Pancreas (tissue), 10 donors: ENCODE data around the gene CBARP. TPM values are rescaled to one million over a fixed set of nuclear protein-coding genes. Genes with fewer than 3 reads are reported as not detected.

ENCODE experiments used
- ATAC-seq, 4 donors: fragments of 200-7000 bp; cut with Tn5 transposase; one replicate each; pipeline versions ENCODE4 v1.8.0 to v1.9.1; 2020; ENCODE audit warnings: mild to moderate bottlenecking in 4 of 4, moderate library complexity in 4 of 4
- DNase-seq, 6 donors: peaks; one replicate each; pipeline ENCODE4 v3.0.0-alpha.2; 2020
- FAIRE-seq: peaks from 2 replicates; lab custom pipeline; 2012; peaks lifted over from hg19 to GRCh38; lab: Jason Lieb, UNC
- H3K27ac ChIP-seq, 4 donors: fragments of 200-600 bp; sonication (generic); 1 replicate in 3 of 4; 2 replicates in 1 of 4; pipeline versions ENCODE4 v1.5.0 to v1.8.0; 2020
- H3K27me3 ChIP-seq, 4 donors: fragments of 200-600 bp; one replicate each; pipeline ENCODE4 v1.8.0; 2021
- H3K36me3 ChIP-seq, 3 donors: fragments of 200-600 bp; sonication (generic) in 1 of 3; one replicate each; pipeline versions ENCODE4 v1.5.0 to v1.8.0; 2020 to 2021
- H3K4me1 ChIP-seq, 3 donors: fragments of 200-600 bp; one replicate each; pipeline ENCODE4 v1.8.0; 2021
- H3K4me3 ChIP-seq, 4 donors: fragments of 200-600 bp; sonication (generic) in 2 of 4; one replicate each; pipeline versions ENCODE4 v1.5.0 to v1.8.0; 2020 to 2021
- H3K9me3 ChIP-seq, 4 donors: fragments of 200-600 bp; one replicate each; pipeline ENCODE4 v1.8.0; 2021
- WGBS, 2 donors: extraction: QIAGEN DNeasy Blood & Tissue Kit; methylation state at CpG; one replicate each; pipeline ENCODE4 v1.1.7; 2013; 5-methylcytosine and 5-hydroxymethylcytosine counted together
- intact Hi-C, 3 donors: fragments of 100-400 bp; cut with DNase I; formaldehyde crosslinking; loops; one replicate each; pipeline versions ENCODE4 v1.11.1 to v1.14.2; 2022
- polyA plus RNA-seq, 2 donors: library from polyadenylated mRNA; stranded (reverse); fragments of 200-250 nt; gene quantifications; one replicate each; pipeline ENCODE4 v1.2.3, GENCODE V29; 2013
- total RNA-seq, 6 donors: library from RNA; stranded (reverse); fragmentation: NEBNext Ultra II Directional in 4 of 6; extraction: Animal tissue kit (Norgen Biotek cat#: 25700) in 4 of 6; gene quantifications; one replicate each; pipeline versions ENCODE4 v1.2.1 to v1.2.4, GENCODE V29; 2021 to 2023
- TF ChIP-seq, protein P1 (sequence below), 4 donors: fragments of 200-600 bp; sonication (generic) in 3 of 4; IDR thresholded peaks; one replicate each; pipeline versions ENCODE4 v1.5.0 to v1.8.0; 2021; ENCODE audit warnings: antibody characterized with exemption in 4 of 4
- donor health status: healthy with polysubstance abuse.
- donor health status: DM: no; HTN: no; CAD: no; lungs with moderate emphysema.
- donor health status: DM: no; HTN: no; CAD: no.
- donor health status: control.
- donor health status: control.
- donor health status: Bipolar disorder and iron deficiency.
- donor health status: DM: yes; HTN: yes; CAD: no.
- donor health status: DM: no; HTN: no; CAD: no.
- donor health status: DM: no; HTN: no; CAD: no.
- donor health status: DM: yes; HTN: yes; CAD: no.

The CBARP gene
- total and polyA plus RNA-seq, 8 donors = 0.16 to 2.6 (median 0.74) TPM

DNA sequence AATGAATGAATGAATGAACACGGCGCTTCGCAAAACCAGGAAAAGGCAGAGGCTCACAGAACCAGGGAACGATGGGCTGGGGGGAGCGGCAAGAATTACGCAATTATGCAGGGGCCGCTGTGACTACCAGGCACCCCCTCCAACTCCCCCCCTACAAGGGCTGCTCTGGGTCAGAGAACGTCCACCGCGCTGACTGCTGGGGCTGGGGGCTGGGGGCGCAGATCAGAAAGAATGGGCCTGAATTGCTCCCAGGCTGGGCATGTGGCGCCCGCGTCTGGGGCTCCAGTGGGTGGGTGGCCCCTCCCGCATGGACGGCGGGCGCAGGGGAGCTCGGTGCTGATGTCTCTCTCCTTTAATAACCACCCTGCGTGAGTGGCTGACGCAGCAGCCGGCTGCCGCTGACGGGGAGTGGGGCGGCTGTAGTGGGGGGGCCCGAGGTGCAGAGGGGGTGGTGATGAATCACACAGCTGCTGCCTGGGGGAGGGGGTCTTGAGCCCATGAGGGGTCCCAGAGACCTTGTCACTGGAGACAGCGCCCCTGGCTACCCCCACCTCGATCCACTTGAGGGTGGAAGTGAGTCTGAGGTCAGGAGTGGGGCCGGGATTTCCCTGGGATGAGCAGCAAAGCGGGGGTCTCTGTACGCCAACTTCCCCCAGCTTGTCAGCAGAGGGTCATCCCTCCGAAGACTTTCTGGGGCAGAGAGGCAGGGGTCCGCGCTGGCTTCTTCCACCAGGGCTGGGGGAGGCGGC lies 29.8 kb upstream of the CBARP start:
- Histone ChIP-seq H3K4me3 (peak overlapping the region in 1 of 4 donors; percentile 53), H3K4me1 (peaks cover 39 to 58% (median 43%) of the 10 kb centered on the region in 3 donors), H3K9me3 (no peaks in the 10 kb centered on the region), H3K27ac (peak overlapping the region in 1 of 4 donors; percentile 96), H3K36me3 (peaks cover 2 to 16% (median 14%) of the 10 kb centered on the region in 3 donors), H3K27me3 (no peaks in the 10 kb centered on the region)
- WGBS, 2 donors = 41 to 42% methylated on average over 28 to 35 of the region's 35 CpGs
- intact Hi-C loops = loop anchor here in 1 of 3 donors (2.0 kb wide), 1 partner anchor 23 kb away; no protein-coding TSS in a partner anchor
- TF ChIP-seq, protein P1, sequence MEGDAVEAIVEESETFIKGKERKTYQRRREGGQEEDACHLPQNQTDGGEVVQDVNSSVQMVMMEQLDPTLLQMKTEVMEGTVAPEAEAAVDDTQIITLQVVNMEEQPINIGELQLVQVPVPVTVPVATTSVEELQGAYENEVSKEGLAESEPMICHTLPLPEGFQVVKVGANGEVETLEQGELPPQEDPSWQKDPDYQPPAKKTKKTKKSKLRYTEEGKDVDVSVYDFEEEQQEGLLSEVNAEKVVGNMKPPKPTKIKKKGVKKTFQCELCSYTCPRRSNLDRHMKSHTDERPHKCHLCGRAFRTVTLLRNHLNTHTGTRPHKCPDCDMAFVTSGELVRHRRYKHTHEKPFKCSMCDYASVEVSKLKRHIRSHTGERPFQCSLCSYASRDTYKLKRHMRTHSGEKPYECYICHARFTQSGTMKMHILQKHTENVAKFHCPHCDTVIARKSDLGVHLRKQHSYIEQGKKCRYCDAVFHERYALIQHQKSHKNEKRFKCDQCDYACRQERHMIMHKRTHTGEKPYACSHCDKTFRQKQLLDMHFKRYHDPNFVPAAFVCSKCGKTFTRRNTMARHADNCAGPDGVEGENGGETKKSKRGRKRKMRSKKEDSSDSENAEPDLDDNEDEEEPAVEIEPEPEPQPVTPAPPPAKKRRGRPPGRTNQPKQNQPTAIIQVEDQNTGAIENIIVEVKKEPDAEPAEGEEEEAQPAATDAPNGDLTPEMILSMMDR (IDR thresholded peaks at IDR 0.05) = no peak
- ATAC-seq (no peak), FAIRE-seq (no peak), DNase-seq (peak in 4 of 6 donors; percentile 58 to 72 (median 60))

DNA sequence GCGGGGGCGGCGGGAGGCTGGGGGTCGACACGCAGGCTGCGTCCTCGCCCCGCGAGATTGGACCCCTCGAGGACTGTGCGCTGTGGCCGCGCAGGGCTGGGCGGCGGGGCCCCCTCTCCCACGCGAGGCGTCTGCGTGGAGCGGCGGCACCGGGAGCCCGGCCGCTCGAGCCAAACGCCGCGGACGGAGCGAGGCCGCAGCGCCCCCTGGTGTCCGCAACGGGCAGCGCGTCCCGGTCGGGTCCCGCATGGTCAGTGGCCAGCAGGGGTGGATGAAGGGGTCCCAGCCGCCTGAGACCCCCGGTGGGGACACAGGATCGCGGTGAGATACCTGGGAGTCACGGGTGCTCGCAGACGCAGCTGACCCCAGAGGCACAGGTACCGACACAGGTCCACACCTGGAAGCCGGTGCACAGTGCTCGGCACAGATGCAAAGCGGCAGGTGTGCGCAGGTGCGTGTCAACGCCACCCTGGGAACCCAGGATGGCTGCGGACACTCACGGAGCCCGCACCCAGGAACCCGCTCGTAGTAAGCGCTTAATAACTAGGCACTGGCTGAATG lies 29.2 kb upstream of the CBARP start:
- peaks cover 43 to 62% (median 46%) of the 10 kb centered on the region in 3 donors for H3K4me1 ChIP-seq
- intact Hi-C loops = loop anchor here in 1 of 3 donors (2.0 kb wide), 1 partner anchor 22 kb away; no protein-coding TSS in a partner anchor
- no peaks in the 10 kb centered on the region for H3K27me3 ChIP-seq
- FAIRE-seq (no peak), DNase-seq (peak in 5 of 6 donors; percentile 62 to 96 (median 82)), ATAC-seq (peak; percentile 12 to 38 (median 24))
- 1 to 2% methylated on average over 37 to 59 of the region's 59 CpGs for WGBS, 2 donors
- H3K4me3 ChIP-seq = peak overlapping the region; percentile 13 to 53 (median 32)
- H3K36me3 ChIP-seq = peaks cover 0 to 10% (median 9%) of the 10 kb centered on the region in 3 donors
- TF ChIP-seq, protein P1 (IDR thresholded peaks at IDR 0.05) = peak; percentile 93 to 97 (median 95)
- H3K9me3 ChIP-seq = no peaks in the 10 kb centered on the region
- H3K27ac ChIP-seq = peak overlapping the region; percentile 57 to 75 (median 68)

DNA sequence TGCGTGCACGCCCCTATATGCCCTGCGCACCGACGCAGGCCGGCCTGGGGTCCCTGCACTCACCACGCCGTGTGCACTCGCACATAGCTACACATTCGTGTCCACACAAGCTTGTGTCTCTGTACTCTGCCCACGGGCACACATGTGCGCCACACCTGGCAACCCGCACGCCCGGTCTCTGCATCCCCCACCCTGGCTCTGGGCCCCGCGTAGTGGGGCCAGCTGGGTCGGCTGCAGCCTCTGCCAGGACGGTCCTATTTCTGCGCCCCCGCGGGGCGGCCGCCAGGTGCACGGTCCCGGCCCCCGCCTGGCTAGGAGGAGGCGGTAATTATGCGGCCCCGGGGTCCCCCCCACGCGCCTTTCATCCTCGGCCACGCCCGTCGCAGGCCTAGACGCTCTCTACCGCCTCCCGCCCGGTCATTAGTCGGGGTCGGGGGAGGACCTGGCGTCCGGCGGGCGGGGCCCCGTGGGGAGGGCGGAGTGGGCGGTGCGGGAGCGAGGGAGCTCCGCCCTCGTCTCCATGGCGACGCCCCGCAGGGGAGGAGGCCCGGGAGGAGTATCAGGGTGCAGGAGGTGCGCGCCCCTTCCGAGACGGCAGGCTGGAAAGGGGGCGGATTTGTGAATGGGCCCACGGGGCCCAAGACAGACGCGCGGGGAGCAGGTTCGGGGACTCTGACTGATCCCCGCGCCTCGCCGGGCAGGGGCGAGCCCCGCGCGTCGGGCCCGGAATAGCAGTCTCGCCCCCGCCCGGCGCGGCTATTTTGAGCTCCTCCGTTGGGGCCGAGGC lies 28.5 kb upstream of the CBARP start:
- FAIRE-seq = no peak
- Histone ChIP-seq H3K4me1 (peaks cover 43 to 61% (median 43%) of the 10 kb centered on the region in 3 donors), H3K27ac (peak overlapping the region; percentile 57 to 75 (median 68)), H3K9me3 (no peaks in the 10 kb centered on the region), H3K27me3 (no peaks in the 10 kb centered on the region), H3K4me3 (peak overlapping the region; percentile 13 to 53 (median 32)), H3K36me3 (peaks cover 0 to 3% (median 2%) of the 10 kb centered on the region in 3 donors)
- WGBS, 2 donors = 9 to 12% methylated on average over 65 to 84 of the region's 84 CpGs
- ATAC-seq = peak; percentile 11 to 34 (median 24)
- peak; percentile 71 to 93 (median 88) for DNase-seq
- TF ChIP-seq, protein P1 (IDR thresholded peaks at IDR 0.05) = no peak
- intact Hi-C loops = loop anchor here in 1 of 3 donors (2.0 kb wide), 1 partner anchor 22 kb away; no protein-coding TSS in a partner anchor

DNA sequence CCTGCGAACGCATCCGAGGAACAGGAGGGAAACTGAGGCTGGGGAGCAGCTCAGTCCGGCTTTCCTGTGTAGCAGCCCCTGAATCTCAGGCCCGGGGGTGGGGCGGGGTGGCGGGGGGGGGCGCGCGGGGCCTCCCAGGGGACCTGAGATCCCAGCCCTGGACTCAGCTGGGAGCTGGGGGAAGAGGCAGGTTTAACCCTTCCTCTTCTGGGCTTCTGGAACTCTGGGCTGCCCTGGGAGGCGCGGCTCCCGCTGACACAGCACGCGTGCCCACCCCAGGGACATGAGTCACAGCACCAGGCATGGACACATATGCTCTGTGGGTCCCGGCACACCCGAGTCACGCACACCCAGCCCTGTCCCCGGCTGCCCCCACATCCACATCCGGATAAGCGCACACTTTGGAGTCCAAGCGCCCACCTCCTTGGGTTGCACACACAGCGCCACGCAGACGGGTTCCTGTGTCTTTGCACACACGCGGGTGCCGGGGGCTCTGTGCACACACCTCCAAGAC lies 27.9 kb upstream of the CBARP start:
- H3K27ac ChIP-seq = peak overlapping the region; percentile 57 to 75 (median 68)
- intact Hi-C loops = loop anchor here in 1 of 3 donors (2.0 kb wide), 1 partner anchor 21 kb away; no protein-coding TSS in a partner anchor
- ATAC-seq (no peak), DNase-seq (peak in 4 of 6 donors; percentile 52 to 69 (median 58)), FAIRE-seq (no peak)
- H3K27me3 ChIP-seq = no peaks in the 10 kb centered on the region
- H3K9me3 ChIP-seq = no peaks in the 10 kb centered on the region
- no peaks in the 10 kb centered on the region for H3K36me3 ChIP-seq
- peaks cover 37 to 56% (median 42%) of the 10 kb centered on the region in 3 donors for H3K4me1 ChIP-seq
- H3K4me3 ChIP-seq = peak overlapping the region in 2 of 4 donors; percentile 31 to 53
- TF ChIP-seq, protein P1 (IDR thresholded peaks at IDR 0.05) = no peak
- 50 to 54% methylated on average over 24 to 28 of the region's 28 CpGs for WGBS, 2 donors
